ENCODE results near the gene SLC12A2.

SLC12A2 gene

DNA sequence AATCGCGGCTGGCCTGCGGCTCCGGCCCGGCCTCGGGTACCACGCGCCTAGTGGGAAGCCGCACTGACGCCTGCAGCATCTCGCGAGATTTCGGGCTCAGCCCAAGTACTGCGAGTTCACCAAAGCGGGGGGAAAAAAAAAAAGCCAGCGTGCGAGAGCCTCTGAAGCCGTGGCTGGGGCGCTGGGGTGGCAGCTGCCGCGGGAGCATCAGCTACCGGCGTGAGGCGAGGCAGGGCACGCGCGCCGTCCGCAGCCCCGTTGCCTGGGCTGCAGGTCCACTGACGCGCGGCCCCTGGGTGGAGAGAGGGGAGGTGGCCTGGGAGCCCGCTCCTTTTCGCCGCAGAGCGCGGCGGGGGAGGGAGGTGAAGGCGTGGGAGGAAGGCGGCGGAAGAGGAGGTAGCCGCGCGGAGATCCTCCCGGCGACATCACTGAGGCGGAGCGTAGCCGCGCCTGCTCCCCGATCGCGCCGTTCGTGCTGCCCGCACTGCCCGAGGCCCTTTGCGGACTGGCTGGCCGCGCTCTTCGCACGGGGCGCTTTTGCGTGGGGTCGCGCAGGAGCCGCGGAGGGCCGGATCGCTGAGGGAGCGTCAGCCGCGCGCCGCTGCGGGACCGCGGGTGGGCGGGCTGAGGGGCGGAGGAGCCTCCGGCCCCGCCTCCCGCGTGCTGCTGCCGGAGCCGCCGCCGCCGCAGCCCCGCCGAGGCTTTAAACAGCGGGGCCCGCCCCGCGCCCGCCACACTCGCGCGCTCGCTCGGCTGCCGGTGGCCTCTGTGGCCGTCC is at the start of gene SLC12A2:
Gene SLC12A2, plus strand, starts transcription at position 734 of the 778 bp plus-strand sequence. CDS start 189 bp downstream, outside the sequence.
- peak; percentile 90 for DNase-seq

DNA sequence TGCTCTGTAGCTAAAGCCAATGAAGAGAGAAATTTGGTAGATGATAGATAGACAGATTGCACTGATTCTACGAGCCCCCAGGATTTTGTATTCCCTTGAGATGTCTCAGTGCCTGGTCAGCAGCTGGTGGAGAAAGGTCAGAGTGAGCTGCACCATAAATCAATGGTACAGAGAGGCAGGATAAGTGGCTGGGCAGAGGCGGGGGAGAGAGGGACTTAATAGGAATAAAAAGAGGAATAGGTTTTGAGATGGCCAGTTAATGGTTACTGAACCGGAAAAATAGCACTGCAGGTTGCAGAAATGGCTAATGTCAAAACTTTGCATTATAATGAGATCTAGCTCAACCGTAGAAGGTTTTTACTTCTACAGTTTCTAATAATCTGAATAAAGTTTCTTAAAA is 47.9 kb upstream of the SLC12A2 start:
- no peak for DNase-seq

DNA sequence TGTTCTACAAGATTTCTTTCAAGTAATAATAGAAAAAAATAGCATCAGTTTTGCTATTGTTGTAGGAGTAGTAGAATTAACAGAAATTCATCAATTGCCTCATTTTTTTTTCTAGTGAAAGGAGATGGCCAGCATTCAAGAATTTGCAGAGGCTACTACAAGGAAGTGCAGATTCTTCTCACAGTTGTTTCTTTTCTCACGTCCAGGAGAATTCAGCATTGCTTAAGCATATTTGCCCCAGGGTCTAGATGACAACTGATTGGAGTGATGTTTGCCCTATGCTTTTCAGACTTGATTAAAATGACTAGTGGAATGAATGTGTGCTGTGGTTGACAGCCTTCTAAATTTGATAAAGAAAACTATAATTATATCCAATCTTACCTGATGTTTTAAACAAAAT is 46.6 kb upstream of the SLC12A2 start:
- no peak for DNase-seq

DNA sequence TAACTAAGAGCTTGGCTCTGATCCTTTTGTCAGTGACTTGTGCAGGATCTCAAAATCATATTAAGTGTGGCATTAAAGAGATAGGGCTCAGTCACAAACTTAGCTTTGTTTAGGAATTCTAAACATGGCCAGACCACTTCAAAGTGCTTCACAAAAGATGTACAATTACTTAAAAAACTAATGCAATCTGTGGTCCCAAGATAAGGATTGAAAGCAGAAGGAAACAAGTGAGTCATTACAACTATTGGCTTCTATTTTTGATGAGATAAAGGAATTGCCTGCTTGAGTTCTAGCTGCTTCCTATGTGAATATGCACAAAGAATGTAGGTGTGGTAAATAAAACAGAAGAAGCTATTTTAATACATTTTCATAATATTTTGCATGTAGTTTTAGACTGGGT is 44.9 kb upstream of the SLC12A2 start:
- no peak for DNase-seq

DNA sequence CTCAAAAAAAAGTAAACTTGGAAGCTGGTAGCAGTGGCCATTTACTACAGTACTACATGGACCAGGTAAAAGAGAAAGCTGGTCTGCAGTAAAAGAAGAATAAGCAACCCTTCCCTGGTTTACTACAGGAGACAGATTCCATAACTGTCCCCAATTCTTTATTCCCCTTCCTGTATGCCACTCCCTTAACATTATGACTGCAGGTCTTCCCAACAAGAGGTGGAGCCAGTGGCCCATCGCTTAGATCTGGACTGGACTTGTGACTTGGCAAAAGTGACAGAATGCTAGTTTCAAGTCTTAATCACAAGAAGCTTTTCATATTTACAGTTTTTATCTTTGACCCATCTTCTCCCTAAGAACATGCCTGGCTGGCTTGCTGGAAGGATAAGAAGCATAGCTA is 42.6 kb upstream of the SLC12A2 start:
- no peak for DNase-seq

DNA sequence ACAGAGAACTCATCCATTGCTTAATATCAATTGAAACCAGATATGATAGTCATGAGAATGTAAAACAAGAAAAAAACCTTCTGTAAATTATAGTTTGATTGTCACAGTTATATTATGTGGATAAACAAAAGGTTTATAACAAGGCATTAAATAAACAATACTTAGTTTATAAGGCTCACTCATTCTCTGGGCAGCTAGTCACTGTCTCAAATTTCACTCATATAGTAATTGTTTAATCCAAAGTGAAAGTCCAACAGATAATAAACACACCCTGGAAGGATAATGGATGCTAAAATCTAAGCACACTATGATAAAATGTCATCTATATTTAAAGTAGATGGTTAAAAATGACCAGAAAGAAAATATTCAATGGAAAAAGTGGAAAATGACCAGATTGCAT is 30.8 kb upstream of the SLC12A2 start:
- DNase-seq = no peak

DNA sequence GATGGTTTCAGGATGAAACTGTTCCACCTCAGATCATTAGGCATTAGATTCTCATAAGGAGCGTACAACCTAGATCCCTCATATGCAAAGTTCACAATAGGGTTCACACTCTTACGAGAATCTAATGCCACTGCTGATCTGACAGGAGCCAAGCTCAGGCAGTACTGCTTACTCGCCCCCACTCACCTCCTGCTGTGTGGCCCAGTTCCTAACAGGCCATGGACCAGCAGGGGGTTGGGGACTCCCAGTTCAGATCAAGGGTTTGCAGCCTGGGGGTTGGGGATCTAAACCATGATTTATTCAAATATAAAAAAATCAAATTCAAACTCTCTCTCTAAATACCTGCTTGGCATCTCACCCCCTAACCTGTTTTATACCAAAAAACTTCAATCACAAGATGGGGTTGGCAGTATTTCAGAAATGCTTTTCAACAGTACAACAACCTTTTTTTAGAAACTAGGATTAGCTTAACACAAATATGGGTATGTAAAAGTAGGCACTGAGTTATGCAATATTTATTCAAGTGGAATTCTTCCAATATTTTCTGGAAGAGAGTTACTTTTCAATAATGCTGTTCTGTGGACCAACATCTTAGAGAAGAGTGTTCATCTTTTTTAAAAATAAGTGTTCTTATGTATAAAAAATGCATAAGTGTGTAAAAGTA is 30.1 kb upstream of the SLC12A2 start:
- DNase-seq = no peak

DNA sequence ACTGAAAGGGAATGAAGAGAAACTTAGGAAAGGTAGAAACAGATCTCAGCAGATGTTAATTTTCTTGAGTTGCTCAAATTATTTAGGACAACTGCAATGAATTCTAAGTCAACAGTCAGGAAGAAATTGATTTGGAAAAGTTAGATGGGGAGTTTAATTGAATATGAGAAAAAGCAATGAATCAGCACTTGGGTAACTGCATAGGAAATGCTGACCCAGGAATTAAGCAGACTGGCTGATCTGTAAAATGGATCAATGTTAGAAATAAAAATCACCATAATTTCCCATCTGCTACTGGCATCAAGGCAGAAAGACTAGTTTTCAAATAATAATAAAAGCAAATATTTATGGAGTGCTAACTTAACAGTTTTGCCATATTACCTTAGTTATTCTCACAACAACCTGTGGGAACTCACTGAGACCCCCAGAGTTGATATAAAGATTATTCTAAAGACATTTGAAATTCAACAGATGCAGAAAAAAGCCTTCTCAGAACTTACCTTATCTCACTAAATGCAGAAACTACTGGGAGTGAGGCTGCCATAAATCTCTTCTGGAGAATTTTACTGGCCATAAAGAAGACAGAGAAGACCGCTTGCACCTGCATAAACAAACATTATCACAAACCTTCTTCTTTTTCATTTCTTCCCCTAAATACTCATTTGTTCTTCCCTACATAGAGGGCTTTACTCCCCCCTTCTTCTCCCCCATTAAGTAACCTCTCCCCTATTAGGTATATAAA is 22.8 kb upstream of the SLC12A2 start:
- DNase-seq = no peak

DNA sequence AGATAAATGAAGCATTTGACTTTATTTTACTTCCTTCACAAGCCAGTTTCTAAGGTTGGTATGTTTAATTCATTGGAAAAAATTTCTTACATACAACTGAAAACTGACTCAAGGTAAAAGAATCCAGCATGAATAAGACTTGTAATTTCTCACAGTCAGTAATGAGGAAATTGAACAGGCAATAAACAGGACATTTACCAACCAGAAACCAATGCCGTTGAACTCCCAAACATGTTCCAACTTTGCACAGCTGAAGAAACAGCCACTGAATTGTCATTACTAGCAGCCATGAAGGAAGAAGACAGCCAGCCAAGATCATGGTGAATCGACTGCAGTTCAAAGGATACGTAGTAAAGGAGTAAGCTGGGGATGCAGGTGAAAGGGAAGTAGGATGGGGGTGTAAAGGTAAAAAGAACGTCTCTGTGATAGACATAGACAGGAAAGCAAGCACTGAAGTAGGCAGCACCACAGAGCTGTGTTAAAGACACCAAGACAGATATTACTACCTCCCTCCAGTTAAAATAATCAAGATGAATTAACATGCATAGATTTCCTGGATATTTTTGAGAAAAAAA is 21.3 kb upstream of the SLC12A2 start:
- DNase-seq = no peak

DNA sequence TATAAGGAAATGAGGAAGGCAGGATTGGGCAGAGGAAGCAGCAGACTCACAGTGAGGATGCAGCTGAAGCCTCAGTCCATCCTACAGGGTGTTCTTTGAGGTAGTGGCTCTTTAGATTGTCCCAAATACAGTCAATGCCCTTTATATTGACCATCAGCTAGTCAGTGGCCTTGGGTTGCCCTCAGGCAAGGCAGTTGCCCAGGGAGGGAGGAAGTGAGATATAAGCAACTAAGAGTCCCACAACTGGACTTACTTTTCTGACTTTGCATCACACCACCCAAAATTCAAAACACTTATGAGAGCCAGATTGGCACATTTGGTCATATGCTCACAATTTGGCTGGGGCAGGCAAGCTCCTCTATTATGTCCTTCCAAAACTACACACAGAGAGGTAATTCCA is 9.4 kb upstream of the SLC12A2 start:
- no peak for DNase-seq

DNA sequence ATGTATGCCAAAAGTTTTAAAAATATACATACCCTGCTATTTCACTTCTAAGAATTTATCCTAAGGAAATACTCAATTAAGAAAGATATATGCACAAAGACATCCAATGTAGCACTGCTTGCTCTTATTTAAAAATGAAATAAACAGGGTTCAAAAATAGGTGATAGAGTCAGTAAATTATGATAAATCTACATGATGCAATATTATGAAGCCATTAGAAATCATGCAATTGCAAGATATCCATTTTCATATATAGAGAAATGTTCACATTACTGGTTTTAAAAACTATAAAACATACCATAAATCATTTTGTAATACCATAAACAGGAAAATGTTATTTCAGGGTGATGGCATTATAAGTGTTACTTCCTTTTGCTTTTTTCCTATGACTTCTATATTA is 8.6 kb upstream of the SLC12A2 start:
- no peak for DNase-seq

DNA sequence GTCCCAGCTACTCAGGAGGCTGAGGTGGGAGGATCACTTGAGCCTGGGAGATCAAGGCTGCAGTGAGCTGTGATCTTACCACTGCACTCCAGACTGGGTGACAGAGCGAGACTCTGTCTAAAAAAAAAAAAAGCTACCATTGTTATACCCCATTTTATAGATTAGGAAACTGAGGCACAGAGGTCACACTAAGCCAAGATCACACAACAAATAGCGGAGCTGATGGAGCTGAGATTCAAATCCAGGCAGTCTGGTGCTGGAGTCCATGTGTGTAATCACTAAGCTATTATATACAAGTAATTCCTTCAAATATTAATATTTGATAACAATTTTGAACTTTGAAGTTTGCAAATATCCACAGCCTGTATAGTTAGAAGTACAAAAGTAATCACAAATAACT is 6.0 kb upstream of the SLC12A2 start:
- no peak for DNase-seq

DNA sequence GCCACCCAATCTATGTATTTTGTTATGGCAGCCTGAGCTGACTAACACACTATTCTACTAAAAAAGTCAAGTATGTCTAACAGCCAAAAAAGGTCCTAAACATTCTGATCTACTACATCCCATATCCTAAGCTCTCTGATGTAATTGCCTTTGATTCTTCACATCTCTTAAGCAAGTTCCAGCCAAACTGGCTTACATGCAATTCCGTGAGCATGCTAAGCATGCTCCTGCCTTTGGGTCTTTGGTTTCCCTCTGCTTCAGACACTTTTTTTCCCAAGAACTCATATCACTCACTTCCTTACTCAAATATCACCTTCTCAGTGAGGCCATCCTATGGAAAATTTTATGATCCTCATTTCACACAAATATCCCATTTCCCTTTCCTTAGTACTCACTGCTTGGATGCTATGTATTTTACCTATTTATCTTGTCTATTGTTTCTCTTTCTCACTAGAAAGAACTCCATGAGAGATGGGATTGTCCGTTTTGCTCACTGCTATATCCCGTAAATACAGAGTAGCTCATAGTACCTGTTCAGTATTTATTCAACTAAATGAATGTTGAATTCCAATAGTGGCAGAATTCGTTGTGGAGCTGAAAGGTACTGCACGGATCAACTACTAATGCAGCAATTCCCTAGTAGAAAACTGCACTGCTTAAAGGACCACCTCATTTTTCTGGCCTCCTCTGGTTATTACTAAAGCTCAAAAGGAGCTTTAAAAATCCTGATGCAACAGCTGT is 2.3 kb upstream of the SLC12A2 start:
- no peak for DNase-seq

DNA sequence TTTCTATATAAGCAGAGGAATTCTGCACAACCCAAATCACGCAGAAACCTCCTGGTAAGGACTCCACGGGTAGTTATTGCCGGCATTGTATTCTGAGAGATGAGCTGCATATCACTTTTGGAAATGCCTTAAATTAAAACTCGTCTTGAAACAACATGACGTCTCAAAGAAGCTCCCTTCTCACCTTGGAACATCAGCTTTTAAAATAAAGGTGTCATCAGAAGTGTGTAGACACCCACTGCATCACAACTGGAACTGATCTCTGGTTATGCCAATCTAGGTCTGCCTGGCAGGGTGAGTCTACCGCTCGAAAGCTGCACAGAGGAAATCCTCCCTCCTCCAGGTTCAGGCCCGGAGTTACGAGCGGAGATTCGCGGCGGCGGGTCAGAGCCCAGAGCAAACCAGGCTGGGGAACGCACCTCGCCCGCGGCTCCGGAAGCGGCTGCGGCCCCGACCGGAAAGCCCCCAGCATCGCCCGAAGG is 974 bp upstream of the SLC12A2 start:
- DNase-seq = no peak

DNA sequence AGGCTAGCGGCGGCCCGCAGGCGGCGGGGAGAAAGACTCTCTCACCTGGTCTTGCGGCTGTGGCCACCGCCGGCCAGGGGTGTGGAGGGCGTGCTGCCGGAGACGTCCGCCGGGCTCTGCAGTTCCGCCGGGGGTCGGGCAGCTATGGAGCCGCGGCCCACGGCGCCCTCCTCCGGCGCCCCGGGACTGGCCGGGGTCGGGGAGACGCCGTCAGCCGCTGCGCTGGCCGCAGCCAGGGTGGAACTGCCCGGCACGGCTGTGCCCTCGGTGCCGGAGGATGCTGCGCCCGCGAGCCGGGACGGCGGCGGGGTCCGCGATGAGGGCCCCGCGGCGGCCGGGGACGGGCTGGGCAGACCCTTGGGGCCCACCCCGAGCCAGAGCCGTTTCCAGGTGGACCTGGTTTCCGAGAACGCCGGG is 253 bp downstream of the SLC12A2 start:
- DNase-seq = no peak

DNA sequence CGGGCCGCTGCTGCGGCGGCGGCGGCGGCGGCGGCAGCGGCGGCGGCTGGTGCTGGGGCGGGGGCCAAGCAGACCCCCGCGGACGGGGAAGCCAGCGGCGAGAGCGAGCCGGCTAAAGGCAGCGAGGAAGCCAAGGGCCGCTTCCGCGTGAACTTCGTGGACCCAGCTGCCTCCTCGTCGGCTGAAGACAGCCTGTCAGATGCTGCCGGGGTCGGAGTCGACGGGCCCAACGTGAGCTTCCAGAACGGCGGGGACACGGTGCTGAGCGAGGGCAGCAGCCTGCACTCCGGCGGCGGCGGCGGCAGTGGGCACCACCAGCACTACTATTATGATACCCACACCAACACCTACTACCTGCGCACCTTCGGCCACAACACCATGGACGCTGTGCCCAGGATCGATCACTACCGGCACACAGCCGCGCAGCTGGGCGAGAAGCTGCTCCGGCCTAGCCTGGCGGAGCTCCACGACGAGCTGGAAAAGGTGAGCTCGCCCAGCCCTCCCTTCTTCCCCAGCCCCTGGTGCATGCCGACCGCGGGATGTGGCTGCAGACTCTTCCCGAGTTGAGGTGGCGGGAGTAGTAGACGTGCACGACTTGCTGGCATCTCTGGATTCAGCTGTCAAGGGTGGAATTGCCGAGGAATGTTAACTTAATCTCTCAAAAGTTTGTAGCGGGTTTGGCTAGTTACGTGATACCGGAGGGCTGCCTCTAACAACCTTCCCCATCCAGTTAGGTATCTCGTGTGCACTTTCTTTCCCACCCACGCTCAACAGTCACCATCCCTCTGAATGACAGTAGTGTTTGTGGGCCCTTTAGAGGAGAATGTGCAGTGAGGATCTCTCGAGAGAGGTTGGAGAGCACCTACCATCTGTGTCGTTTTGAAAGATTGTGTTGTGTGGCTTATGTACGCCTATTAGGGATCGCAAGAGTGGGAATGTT is 932 bp downstream of the SLC12A2 start:
- DNase-seq = peak; percentile 64

DNA sequence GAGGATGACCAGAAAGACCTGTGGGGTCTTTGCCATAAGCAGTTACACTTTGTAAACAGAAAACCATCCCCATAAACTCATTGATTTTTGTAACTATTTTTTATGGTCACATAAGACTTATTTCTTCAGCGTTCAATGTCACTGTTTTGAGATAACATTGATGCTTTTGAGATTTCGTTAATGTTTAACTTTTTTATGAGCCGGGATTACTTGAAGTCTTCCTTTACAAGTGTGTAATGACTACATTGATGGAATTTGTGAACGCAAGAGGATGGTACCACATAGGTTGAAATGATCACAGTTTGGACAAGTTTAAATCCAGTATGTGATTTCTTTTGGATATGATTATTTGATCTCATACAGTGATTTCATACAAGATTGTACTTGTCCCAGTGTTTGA is 1.8 kb downstream of the SLC12A2 start:
- no peak for DNase-seq

DNA sequence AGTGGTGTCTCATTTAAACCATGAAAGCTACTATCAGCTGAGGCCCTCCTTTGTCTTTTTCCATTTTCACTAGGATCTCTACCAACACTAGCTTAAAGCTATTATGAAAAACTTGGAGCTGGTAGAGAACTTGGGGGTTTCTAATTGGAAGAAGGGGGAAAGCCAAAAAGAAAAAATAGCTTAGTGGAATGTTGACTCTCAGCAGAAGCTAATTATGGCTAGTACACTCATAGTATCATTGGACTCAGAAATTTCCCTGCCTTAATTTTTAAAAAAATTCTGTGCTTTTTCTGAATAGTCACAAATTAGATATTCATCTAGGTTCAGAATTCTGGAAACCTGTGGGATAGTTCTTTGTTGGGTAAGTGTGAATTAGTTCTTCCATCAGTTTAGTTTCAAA is 8.0 kb downstream of the SLC12A2 start:
- DNase-seq = no peak

DNA sequence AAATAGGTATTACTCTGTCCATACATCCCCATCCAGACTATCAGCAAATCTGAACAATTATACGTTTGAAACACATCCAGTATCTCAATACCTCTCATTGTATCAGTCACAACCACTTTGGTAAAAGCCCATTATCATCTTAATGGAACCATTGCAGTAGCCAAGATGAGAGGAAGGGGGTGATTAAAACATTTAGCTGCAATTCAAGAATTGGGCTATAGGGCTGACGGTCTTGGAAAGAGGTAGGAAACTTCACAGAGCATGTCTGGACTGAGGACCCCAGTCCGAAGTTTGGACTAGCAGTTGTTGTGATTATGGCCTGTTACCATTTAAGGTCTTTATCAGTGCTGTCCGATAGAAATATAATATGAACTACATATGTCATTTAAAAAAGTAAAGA is 8.6 kb downstream of the SLC12A2 start:
- DNase-seq = no peak

DNA sequence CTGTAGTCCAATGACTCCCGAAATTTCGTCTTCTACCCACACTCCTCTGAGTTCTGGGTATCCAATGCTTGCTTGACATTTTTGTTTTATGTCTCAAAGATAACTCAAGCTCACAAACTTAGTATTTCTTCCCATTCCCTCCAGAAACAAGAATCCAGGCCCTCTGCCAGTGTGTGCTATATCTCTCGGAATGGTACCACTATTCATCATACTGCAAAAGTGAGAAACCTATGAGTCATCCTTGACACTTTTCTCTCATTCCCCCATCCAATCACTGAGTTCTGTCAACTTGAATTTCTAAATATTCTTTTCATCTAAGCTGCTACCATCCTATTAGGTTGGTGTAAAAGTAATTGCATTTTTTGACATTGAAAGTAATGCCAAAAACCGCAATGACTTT is 9.8 kb downstream of the SLC12A2 start:
- DNase-seq = no peak

DNA sequence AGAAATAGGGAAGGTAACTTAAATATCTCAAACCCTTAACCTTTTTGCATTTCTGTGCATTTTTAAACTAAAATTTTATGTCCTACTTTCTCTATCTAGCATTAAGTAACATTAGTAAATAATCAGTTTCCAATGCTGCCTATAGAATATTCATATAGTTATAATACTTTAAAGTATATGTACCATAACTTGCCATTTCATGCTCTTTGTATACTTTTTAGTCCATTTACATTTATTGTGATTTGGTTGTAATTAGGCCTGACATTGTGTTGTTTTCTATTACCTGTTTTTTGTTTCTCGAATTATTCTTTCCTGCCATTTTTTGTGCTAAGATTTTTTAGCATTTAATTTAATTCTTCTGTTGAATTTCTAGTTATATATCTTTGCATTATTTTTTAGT is 13.7 kb downstream of the SLC12A2 start:
- DNase-seq = no peak

DNA sequence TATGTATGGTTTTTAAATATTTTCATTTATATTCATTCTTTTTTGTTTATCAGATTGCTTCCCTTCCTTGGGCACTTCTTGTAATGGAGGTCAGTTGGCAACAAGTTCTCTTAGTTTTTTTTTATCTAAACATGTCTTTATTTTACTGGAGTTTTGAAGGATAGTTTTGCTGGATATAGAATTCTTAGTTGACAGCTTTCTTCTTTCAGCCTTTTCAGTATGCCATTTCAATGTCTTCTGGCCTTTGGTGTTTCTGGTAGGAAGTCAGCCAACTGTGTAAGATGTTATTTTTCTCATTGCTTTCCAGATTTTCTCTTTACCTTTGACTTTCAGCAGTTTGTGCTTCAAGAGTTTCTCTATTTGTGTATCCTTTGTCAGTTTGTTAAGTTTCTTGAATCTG is 14.2 kb downstream of the SLC12A2 start:
- DNase-seq = no peak
